ENCODE data around the gene NUDT4B.
"Not testable (repeated sequence)": the region's sequence is repeated elsewhere in the genome, so short reads cannot be mapped to it uniquely, and the experiment has no call there.

Gene NUDT4B

GRCh38 chr1:148749335-148749681 lies 734 bp downstream of the NUDT4B start:
- H3K4ac ChIP-seq (ENCODE audit: low read length); DNase-seq (ENCODE audit: low spot score); H4K91ac ChIP-seq (ENCODE audit: low read depth, low read length, poor library complexity); H3K27ac ChIP-seq (replicated peaks; ENCODE audit: low read length); H2BK12ac ChIP-seq (ENCODE audit: low read length); H2BK120ac ChIP-seq (ENCODE audit: low read depth, low read length); H3K4me3 ChIP-seq (ENCODE audit: low read length in 2 of 2); H3K18ac ChIP-seq (ENCODE audit: low read length); H3K4me1 ChIP-seq (ENCODE audit: control insufficient read depth in 2 of 2, insufficient read depth in 1 of 2, low read depth in 1 of 2, low read length in 2 of 2); H3K27me3 ChIP-seq (ENCODE audit: control insufficient read depth in 3 of 3, insufficient read depth in 3 of 3, low read depth in 1 of 3, low read length in 3 of 3); H3K23ac ChIP-seq (ENCODE audit: low read depth, low read length, poor library complexity); H3K36me3 ChIP-seq (replicated peaks in 1 of 2; ENCODE audit: control insufficient read depth in 2 of 2, insufficient read depth in 2 of 2, low read length in 2 of 2); H4K8ac ChIP-seq (ENCODE audit: low read depth, low read length); H3K79me1 ChIP-seq (ENCODE audit: low read depth, low read length); H3K14ac ChIP-seq (ENCODE audit: low read length); H2BK15ac ChIP-seq (ENCODE audit: low read length); H3K9ac ChIP-seq (ENCODE audit: low read depth, low read length, poor library complexity); H3K4me2 ChIP-seq (ENCODE audit: insufficient read depth, low read length, poor library complexity, severe bottlenecking); H2BK5ac ChIP-seq (ENCODE audit: low read length); H2AK5ac ChIP-seq (ENCODE audit: low read depth, low read length); H3K9me3 ChIP-seq (replicated peaks in 1 of 2; ENCODE audit: control insufficient read depth in 2 of 2, insufficient read depth in 1 of 2, low read depth in 1 of 2, low read length in 2 of 2); H2AFZ ChIP-seq (ENCODE audit: low read length): not testable (repeated sequence)
- no CpG with 5 or more reads among the region's 5 CpGs for WGBS, 2 donors (ENCODE audit: extremely low coverage in 2 of 2, insufficient read length in 2 of 2, insufficient replicate concordance in 1 of 2)

- H3K4me2 ChIP-seq (ENCODE audit: insufficient read depth, low read length, poor library complexity, severe bottlenecking); H2BK5ac ChIP-seq (ENCODE audit: low read length); H3K36me3 ChIP-seq (replicated peaks in 1 of 2; ENCODE audit: control insufficient read depth in 2 of 2, insufficient read depth in 2 of 2, low read length in 2 of 2): not testable (repeated sequence)
These were observed 7.7 kb downstream of the NUDT4B start for GRCh38 chr1:148756231-148756630.

GRCh38 chr1:148757446-148757845 lies 8.9 kb downstream of the NUDT4B start:
- H4K8ac ChIP-seq (ENCODE audit: low read depth, low read length); H2BK5ac ChIP-seq (ENCODE audit: low read length); H2BK12ac ChIP-seq (ENCODE audit: low read length); H3K23ac ChIP-seq (ENCODE audit: low read depth, low read length, poor library complexity); H2AFZ ChIP-seq (ENCODE audit: low read length); H3K27ac ChIP-seq (replicated peaks; ENCODE audit: low read length); H3K4me1 ChIP-seq (ENCODE audit: control insufficient read depth in 2 of 2, insufficient read depth in 1 of 2, low read depth in 1 of 2, low read length in 2 of 2); H3K4ac ChIP-seq (ENCODE audit: low read length); H3K4me3 ChIP-seq (ENCODE audit: low read length in 2 of 2); H3K79me1 ChIP-seq (ENCODE audit: low read depth, low read length); H3K27me3 ChIP-seq (ENCODE audit: control insufficient read depth in 3 of 3, insufficient read depth in 3 of 3, low read depth in 1 of 3, low read length in 3 of 3); H3K9ac ChIP-seq (ENCODE audit: low read depth, low read length, poor library complexity); H3K9me3 ChIP-seq (replicated peaks in 1 of 2; ENCODE audit: control insufficient read depth in 2 of 2, insufficient read depth in 1 of 2, low read depth in 1 of 2, low read length in 2 of 2); H4K91ac ChIP-seq (ENCODE audit: low read depth, low read length, poor library complexity); H3K36me3 ChIP-seq (replicated peaks in 1 of 2; ENCODE audit: control insufficient read depth in 2 of 2, insufficient read depth in 2 of 2, low read length in 2 of 2); H3K14ac ChIP-seq (ENCODE audit: low read length); H3K4me2 ChIP-seq (ENCODE audit: insufficient read depth, low read length, poor library complexity, severe bottlenecking); H2BK15ac ChIP-seq (ENCODE audit: low read length); H2BK120ac ChIP-seq (ENCODE audit: low read depth, low read length); H2AK5ac ChIP-seq (ENCODE audit: low read depth, low read length); DNase-seq (ENCODE audit: low spot score); H3K18ac ChIP-seq (ENCODE audit: low read length): not testable (repeated sequence)

More at GRCh38 chr1:148756231-148756630, 7.7 kb downstream of the NUDT4B start:
- not testable (repeated sequence) for H3K23ac ChIP-seq (ENCODE audit: low read depth, low read length, poor library complexity); H2AK5ac ChIP-seq (ENCODE audit: low read depth, low read length); H3K27me3 ChIP-seq (ENCODE audit: control insufficient read depth in 3 of 3, insufficient read depth in 3 of 3, low read depth in 1 of 3, low read length in 3 of 3); H3K18ac ChIP-seq (ENCODE audit: low read length); H2BK120ac ChIP-seq (ENCODE audit: low read depth, low read length); H4K91ac ChIP-seq (ENCODE audit: low read depth, low read length, poor library complexity); DNase-seq (ENCODE audit: low spot score); H3K27ac ChIP-seq (replicated peaks; ENCODE audit: low read length); H2AFZ ChIP-seq (ENCODE audit: low read length); H4K8ac ChIP-seq (ENCODE audit: low read depth, low read length); H2BK15ac ChIP-seq (ENCODE audit: low read length); H3K9ac ChIP-seq (ENCODE audit: low read depth, low read length, poor library complexity); H3K9me3 ChIP-seq (replicated peaks in 1 of 2; ENCODE audit: control insufficient read depth in 2 of 2, insufficient read depth in 1 of 2, low read depth in 1 of 2, low read length in 2 of 2); H3K14ac ChIP-seq (ENCODE audit: low read length); H2BK12ac ChIP-seq (ENCODE audit: low read length); H3K4ac ChIP-seq (ENCODE audit: low read length); H3K4me3 ChIP-seq (ENCODE audit: low read length in 2 of 2); H3K79me1 ChIP-seq (ENCODE audit: low read depth, low read length); H3K4me1 ChIP-seq (ENCODE audit: control insufficient read depth in 2 of 2, insufficient read depth in 1 of 2, low read depth in 1 of 2, low read length in 2 of 2)
- WGBS, 2 donors (ENCODE audit: extremely low coverage in 2 of 2, insufficient read length in 2 of 2, insufficient replicate concordance in 1 of 2), result no CpG with 5 or more reads among the region's 2 CpGs

DNA sequence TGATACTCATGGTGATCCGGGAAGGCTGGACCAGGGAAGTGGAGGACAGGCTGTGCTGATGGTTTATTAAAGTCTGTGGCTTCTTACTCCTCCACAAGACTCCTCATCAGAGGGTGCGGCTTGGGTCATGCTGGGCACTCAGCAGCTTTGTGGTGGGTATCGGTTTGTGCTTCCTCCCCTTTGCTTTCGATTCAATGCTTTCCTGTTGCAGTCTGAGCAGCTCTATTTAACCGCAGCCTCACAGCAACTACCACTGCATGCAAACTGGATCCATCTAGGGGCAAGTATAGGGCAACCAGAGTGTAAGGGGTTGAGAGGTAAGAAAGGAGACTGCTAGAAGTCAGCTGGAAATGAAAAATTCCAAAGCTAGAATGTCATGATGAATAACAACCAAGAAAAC lies 9.8 kb downstream of the NUDT4B start:
- DNase-seq (ENCODE audit: low spot score); H2BK5ac ChIP-seq (ENCODE audit: low read length); H4K91ac ChIP-seq (ENCODE audit: low read depth, low read length, poor library complexity); H3K18ac ChIP-seq (ENCODE audit: low read length); H3K4me1 ChIP-seq (ENCODE audit: control insufficient read depth in 2 of 2, insufficient read depth in 1 of 2, low read depth in 1 of 2, low read length in 2 of 2); H3K4me3 ChIP-seq (ENCODE audit: low read length in 2 of 2); H3K4ac ChIP-seq (ENCODE audit: low read length); H4K8ac ChIP-seq (ENCODE audit: low read depth, low read length); H2AFZ ChIP-seq (ENCODE audit: low read length); H2BK15ac ChIP-seq (ENCODE audit: low read length); H3K4me2 ChIP-seq (ENCODE audit: insufficient read depth, low read length, poor library complexity, severe bottlenecking); H3K27ac ChIP-seq (replicated peaks; ENCODE audit: low read length); H3K14ac ChIP-seq (ENCODE audit: low read length); H2BK120ac ChIP-seq (ENCODE audit: low read depth, low read length); H2AK5ac ChIP-seq (ENCODE audit: low read depth, low read length); H3K9me3 ChIP-seq (replicated peaks in 1 of 2; ENCODE audit: control insufficient read depth in 2 of 2, insufficient read depth in 1 of 2, low read depth in 1 of 2, low read length in 2 of 2); H3K27me3 ChIP-seq (ENCODE audit: control insufficient read depth in 3 of 3, insufficient read depth in 3 of 3, low read depth in 1 of 3, low read length in 3 of 3); H3K9ac ChIP-seq (ENCODE audit: low read depth, low read length, poor library complexity); H2BK12ac ChIP-seq (ENCODE audit: low read length); H3K79me1 ChIP-seq (ENCODE audit: low read depth, low read length); H3K23ac ChIP-seq (ENCODE audit: low read depth, low read length, poor library complexity); H3K36me3 ChIP-seq (replicated peaks in 1 of 2; ENCODE audit: control insufficient read depth in 2 of 2, insufficient read depth in 2 of 2, low read length in 2 of 2): not testable (repeated sequence)
- no CpG with 5 or more reads among the region's 5 CpGs for WGBS, 2 donors (ENCODE audit: extremely low coverage in 2 of 2, insufficient read length in 2 of 2, insufficient replicate concordance in 1 of 2)
